ENCODE data around the gene ELOA.

- TF ChIP-seq CTCF (IDR thresholded peaks at IDR 0.05) (no peak), POLR2A (IDR thresholded peaks at IDR 0.05) (no peak)
These were observed 15.9 kb upstream of the ELOA start for GRCh38 chr1:23727362-23727811.
